GM23338 (cell line): ENCODE results near the gene PRDM9.

Source experiments
- EZH2 ChIP-seq: fragments of 200-600 bp; sonication (generic); IDR thresholded peaks from one replicate; pipeline ENCODE4 v1.8.0; 2017; ENCODE audit warnings: antibody characterized with exemption, mild to moderate bottlenecking, low read depth; ENCODE audit not compliant: unreplicated experiment
- EZH2phosphoT487 ChIP-seq: fragments of 200-600 bp; sonication (generic); IDR thresholded peaks from one replicate; pipeline ENCODE4 v1.8.1; 2018; ENCODE audit warnings: antibody characterized with exemption; ENCODE audit not compliant: unreplicated experiment
- POLR2AphosphoS5 ChIP-seq: IDR thresholded peaks from 2 replicates; pipeline ENCODE4 v1.6.1; 2016; ENCODE audit warnings: antibody characterized with exemption, low read depth
- TF ChIP-seq, protein P1 (sequence below): IDR thresholded peaks from one replicate; pipeline ENCODE4 v1.6.1; 2018; ENCODE audit warnings: antibody characterized with exemption; ENCODE audit not compliant: unreplicated experiment
- TF ChIP-seq, protein P2 (sequence below), 2 experiments: fragments of 200-600 bp in 1 of 2; sonication (generic) in 1 of 2; conservative IDR thresholded peaks; 2 replicates each; pipeline versions ENCODE4 v1.5.1 to v1.6.1; 2016 to 2017; ENCODE audit warnings: antibody characterized with exemption in 2 of 2, low read depth in 2 of 2, mild to moderate bottlenecking in 2 of 2, moderate library complexity in 1 of 2
- TF ChIP-seq, protein P3 (sequence below): fragments of 250-450 bp; sonication (Bioruptor Pico); IDR thresholded peaks from 2 replicates; pipeline ENCODE4 v1.5.0; 2020; ENCODE audit warnings: mild to moderate bottlenecking, moderate library complexity

DNA sequence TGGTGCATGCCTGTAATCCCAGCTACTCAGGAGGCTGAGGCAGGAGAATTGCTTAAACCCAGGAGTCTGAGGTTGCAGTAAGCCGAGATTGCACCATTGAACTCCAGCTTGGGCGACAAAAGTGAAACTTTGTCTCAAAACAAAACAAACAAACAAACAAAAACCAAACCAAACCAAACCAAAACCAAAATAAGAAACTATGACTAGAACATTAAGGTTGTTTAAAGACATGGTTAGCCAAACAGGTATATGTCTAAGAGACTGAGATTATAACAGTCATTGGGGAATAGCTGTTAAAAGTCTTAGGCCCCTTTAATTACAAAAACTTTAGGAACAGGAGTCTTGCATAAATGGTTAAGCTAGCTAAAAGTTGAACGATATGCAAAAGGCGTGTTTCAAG, 63.6 kb downstream of the PRDM9 start:
- TF ChIP-seq, protein P1, sequence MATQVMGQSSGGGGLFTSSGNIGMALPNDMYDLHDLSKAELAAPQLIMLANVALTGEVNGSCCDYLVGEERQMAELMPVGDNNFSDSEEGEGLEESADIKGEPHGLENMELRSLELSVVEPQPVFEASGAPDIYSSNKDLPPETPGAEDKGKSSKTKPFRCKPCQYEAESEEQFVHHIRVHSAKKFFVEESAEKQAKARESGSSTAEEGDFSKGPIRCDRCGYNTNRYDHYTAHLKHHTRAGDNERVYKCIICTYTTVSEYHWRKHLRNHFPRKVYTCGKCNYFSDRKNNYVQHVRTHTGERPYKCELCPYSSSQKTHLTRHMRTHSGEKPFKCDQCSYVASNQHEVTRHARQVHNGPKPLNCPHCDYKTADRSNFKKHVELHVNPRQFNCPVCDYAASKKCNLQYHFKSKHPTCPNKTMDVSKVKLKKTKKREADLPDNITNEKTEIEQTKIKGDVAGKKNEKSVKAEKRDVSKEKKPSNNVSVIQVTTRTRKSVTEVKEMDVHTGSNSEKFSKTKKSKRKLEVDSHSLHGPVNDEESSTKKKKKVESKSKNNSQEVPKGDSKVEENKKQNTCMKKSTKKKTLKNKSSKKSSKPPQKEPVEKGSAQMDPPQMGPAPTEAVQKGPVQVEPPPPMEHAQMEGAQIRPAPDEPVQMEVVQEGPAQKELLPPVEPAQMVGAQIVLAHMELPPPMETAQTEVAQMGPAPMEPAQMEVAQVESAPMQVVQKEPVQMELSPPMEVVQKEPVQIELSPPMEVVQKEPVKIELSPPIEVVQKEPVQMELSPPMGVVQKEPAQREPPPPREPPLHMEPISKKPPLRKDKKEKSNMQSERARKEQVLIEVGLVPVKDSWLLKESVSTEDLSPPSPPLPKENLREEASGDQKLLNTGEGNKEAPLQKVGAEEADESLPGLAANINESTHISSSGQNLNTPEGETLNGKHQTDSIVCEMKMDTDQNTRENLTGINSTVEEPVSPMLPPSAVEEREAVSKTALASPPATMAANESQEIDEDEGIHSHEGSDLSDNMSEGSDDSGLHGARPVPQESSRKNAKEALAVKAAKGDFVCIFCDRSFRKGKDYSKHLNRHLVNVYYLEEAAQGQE, result no peak
- TF ChIP-seq, protein P2, sequence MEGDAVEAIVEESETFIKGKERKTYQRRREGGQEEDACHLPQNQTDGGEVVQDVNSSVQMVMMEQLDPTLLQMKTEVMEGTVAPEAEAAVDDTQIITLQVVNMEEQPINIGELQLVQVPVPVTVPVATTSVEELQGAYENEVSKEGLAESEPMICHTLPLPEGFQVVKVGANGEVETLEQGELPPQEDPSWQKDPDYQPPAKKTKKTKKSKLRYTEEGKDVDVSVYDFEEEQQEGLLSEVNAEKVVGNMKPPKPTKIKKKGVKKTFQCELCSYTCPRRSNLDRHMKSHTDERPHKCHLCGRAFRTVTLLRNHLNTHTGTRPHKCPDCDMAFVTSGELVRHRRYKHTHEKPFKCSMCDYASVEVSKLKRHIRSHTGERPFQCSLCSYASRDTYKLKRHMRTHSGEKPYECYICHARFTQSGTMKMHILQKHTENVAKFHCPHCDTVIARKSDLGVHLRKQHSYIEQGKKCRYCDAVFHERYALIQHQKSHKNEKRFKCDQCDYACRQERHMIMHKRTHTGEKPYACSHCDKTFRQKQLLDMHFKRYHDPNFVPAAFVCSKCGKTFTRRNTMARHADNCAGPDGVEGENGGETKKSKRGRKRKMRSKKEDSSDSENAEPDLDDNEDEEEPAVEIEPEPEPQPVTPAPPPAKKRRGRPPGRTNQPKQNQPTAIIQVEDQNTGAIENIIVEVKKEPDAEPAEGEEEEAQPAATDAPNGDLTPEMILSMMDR (conservative IDR thresholded peaks at IDR 0.05; ENCODE audit: low read depth in 2 of 2), result no peak
- TF ChIP-seq POLR2AphosphoS5 (no peak), EZH2phosphoT487 (no peak), EZH2 (no peak)
- TF ChIP-seq, protein P3, sequence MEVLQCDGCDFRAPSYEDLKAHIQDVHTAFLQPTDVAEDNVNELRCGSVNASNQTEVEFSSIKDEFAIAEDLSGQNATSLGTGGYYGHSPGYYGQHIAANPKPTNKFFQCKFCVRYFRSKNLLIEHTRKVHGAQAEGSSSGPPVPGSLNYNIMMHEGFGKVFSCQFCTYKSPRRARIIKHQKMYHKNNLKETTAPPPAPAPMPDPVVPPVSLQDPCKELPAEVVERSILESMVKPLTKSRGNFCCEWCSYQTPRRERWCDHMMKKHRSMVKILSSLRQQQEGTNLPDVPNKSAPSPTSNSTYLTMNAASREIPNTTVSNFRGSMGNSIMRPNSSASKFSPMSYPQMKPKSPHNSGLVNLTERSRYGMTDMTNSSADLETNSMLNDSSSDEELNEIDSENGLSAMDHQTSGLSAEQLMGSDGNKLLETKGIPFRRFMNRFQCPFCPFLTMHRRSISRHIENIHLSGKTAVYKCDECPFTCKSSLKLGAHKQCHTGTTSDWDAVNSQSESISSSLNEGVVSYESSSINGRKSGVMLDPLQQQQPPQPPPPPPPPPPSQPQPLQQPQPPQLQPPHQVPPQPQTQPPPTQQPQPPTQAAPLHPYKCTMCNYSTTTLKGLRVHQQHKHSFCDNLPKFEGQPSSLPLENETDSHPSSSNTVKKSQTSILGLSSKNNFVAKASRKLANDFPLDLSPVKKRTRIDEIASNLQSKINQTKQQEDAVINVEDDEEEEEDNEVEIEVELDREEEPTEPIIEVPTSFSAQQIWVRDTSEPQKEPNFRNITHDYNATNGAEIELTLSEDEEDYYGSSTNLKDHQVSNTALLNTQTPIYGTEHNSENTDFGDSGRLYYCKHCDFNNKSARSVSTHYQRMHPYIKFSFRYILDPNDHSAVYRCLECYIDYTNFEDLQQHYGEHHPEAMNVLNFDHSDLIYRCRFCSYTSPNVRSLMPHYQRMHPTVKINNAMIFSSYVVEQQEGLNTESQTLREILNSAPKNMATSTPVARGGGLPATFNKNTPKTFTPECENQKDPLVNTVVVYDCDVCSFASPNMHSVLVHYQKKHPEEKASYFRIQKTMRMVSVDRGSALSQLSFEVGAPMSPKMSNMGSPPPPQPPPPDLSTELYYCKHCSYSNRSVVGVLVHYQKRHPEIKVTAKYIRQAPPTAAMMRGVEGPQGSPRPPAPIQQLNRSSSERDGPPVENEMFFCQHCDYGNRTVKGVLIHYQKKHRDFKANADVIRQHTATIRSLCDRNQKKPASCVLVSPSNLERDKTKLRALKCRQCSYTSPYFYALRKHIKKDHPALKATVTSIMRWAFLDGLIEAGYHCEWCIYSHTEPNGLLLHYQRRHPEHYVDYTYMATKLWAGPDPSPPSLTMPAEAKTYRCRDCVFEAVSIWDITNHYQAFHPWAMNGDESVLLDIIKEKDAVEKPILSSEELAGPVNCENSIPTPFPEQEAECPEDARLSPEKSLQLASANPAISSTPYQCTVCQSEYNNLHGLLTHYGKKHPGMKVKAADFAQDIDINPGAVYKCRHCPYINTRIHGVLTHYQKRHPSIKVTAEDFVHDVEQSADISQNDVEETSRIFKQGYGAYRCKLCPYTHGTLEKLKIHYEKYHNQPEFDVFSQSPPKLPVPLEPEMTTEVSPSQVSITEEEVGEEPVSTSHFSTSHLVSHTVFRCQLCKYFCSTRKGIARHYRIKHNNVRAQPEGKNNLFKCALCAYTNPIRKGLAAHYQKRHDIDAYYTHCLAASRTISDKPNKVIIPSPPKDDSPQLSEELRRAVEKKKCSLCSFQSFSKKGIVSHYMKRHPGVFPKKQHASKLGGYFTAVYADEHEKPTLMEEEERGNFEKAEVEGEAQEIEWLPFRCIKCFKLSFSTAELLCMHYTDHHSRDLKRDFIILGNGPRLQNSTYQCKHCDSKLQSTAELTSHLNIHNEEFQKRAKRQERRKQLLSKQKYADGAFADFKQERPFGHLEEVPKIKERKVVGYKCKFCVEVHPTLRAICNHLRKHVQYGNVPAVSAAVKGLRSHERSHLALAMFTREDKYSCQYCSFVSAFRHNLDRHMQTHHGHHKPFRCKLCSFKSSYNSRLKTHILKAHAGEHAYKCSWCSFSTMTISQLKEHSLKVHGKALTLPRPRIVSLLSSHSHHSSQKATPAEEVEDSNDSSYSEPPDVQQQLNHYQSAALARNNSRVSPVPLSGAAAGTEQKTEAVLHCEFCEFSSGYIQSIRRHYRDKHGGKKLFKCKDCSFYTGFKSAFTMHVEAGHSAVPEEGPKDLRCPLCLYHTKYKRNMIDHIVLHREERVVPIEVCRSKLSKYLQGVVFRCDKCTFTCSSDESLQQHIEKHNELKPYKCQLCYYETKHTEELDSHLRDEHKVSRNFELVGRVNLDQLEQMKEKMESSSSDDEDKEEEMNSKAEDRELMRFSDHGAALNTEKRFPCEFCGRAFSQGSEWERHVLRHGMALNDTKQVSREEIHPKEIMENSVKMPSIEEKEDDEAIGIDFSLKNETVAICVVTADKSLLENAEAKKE (CRISPR knock-in tag), result no peak
